Measurements from ENCODE around the gene CFAP299.
"Not testable (repeated sequence)": the region's sequence is repeated elsewhere in the genome, so short reads cannot be mapped to it uniquely, and the experiment has no call there.

Gene CFAP299

DNA sequence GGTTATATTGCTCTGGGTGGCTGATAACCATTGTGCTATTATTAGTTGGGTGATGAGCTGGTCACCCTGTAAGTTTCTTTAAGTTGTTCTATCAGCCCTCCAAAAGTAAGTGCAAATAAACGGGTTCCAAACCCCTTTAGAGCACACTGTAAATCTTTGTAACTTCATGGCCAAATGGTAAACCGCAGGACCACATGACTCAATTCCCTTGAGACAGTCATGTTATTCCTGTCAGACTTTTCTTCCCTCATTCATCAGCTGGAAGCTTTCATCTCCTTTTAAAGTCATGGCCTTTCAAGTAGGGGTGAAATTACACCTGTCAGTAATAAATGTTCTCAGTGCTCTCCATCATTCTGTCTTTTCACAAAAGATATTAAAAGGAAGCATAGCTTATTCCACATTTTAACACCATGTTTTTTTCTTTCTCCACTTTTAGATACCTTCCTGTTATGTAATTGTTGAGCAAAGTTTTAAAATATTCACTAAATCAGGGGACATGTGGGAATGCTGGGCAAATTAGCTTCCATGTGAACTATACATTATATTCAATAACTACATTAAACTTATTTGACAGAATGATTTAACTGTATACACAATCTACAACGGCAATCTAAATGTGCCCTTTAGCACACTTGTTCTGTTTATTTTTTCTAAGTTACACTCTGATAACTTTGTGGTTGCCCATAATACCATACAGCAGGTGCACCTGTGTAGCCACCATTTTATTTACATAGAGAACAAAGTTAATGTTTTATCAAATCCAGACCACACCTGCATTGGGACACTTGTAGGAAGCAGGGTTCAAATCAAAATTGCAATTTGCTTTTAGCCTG is 275.5 kb downstream of the CFAP299 start:
- DNase-seq (ENCODE audit: low read depth), result peak; percentile 47

DNA sequence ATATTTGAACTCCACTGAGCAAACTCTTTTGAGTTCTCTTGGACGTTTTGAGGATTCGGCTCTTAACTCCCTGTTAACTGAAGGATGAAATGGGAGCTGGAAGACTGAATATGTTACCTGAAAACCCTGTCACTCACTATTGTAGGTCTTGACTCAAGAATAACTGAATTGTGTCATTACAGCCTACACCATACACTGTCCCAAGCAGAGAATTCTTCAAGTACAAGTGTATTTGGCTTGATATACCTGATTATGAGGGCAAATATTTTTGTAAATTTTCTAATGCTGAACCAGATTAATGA is 276.1 kb downstream of the CFAP299 start:
- no peak for DNase-seq (ENCODE audit: low read depth)

DNA sequence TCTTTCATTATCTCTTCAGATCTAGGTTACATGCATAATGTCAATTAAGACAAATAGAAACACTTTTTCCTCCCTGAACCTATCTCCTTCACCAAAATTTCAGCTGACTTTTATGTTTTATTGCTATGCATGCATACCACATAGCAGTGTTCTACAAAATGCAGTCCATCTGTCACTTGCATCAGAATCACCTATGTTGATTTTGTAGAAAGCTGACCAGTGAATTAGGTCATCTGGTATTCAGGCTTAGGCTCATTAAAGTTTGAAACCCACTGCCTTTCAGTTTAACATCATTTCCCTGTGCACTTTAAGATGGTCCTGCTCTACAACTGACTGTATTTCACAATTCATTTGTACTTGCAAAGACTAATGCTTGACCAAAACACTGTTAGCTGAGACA is 277.9 kb downstream of the CFAP299 start:
- DNase-seq (ENCODE audit: low read depth), result no peak

DNA sequence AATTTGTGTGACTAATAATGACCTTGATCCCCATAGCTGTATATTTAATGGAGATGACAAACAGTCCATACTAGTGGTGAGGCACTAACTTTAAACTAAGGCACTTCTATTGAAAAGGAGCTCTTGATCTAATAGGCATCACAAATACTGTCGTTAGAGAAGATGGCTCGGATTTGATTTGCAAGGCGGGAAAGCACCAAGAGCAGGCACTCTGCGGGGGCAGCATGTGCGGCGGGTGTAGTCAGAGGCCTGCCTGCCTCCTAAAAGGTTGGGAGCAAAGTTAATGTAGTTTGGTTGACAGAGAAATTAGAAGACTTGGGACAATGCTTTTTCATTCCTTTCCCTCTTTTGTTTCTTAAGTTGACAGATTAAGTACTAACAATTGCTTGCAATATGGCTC is 278.8 kb downstream of the CFAP299 start:
- no peak for DNase-seq (ENCODE audit: low read depth)

DNA sequence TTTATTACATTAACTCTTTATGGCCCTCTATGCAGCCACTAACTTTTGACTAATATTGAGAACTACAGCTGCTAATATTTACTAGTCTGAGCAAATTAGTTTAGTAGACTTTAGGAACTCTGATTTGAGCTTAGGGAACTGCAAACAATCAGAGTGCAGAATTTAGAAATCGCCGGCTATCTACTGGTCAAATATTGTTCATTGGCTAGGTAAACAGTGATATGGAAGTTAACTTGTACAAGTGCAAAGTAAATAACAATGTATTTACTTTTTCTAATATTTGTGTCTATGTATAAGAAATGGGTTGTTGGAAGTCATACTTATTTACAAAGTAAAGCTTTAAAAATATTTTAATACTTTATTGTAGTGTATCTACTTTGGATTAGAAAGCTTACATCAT is 279.6 kb downstream of the CFAP299 start:
- no peak for DNase-seq (ENCODE audit: low read depth)

DNA sequence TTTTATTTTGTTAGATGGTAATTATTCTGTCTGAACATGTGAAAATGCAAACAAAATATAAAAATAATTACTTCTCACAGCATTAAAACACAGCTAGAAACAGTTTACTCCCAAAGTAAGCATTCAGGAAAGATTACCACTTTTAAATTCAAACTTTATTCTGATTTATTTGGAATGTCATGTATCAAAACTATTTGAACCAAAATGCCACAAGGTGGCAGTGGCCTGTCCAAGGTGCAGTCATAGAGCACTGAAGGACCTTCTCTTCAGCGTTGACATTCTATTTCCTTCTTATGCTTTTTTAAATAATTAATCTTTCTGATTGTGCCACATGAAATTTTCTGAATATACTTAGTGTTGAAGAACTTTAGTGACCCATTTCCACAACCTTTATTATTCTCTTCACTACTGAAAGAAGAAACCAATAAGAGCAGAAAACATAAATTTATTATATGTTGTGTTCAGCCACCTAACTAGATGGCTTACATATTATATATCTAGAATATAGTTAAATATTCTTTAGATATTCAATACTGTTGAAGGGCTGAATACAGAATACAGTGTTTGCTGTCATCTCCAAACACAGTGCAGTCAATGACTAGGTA is 283.6 kb downstream of the CFAP299 start:
- DNase-seq (ENCODE audit: low read depth), result no peak

DNA sequence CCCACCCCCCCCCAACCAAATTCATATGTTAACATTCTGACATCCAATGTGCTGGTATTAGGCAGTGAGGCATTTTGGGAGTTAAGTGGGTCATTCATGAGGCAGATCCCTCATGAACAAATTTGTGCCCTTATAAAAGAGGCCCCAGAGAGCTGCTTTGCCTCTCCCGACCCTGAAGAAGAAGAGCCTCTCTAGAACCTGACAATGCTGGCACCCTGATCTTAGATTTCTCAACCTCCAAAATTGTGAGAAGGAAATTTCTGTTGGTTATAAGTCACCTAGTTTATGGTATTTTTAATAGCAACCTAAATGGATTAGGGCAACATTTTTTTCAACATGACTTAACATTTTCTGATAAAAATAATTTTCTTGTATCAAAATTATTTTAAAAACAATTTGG is 296.3 kb downstream of the CFAP299 start:
- DNase-seq (ENCODE audit: low read depth), result no peak

DNA sequence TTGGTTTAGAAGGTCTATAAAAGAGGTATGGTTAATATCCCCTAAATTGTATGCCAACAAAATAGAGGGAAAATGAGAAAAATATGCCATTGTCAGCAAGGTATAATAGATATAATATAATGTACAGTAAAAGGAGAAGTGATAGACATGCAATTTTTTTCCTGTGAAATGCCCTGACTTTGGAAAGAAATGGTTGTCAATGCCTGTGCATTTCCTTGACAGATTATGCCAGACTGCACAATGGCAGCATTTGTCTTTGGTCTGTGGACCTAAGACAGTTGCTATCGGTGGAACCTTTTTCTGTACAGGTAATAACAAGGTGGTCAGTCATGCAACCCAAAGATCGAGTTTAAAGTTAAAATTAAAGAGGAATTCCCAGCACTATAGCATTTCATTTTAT is 301.7 kb downstream of the CFAP299 start:
- no peak for DNase-seq (ENCODE audit: low read depth)

DNA sequence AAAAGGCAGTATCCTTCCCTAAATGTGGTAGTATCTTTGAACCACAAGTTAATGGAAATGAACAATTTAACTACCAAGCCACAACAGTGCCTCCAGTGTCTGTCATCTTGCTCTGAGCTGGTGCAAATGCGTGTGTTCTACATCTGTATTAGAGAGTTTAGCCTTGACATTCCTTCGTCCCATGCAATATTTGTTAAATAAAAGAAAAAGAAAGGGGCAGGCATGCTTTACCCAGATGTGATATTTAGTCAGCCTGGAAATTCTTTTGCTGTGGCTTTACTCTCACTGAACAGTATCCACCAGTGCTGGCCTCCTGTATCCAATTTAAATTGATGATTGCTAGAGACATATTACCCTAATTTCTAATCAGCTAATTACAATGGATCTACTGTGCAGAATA is 310.5 kb downstream of the CFAP299 start:
- no peak for DNase-seq (ENCODE audit: low read depth)

DNA sequence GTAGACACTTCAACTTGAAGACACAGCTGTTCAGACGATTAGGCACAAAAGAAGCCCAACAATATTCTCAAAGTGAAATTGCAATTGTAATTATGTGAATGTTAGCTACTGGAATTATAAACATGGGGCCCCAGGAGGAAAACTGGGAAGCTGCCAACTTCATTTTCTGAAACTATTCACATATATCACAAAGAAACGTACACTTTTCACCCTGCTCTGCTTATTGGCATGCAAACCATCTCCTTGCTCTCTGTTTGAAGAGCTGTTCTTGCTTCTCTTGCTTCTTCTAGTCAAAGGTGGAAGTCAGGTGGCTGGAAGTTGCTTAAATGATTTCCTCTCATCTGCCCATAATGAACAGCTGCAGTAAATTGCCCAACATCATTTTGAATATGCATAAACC is 320.1 kb downstream of the CFAP299 start:
- DNase-seq (ENCODE audit: low read depth), result no peak

DNA sequence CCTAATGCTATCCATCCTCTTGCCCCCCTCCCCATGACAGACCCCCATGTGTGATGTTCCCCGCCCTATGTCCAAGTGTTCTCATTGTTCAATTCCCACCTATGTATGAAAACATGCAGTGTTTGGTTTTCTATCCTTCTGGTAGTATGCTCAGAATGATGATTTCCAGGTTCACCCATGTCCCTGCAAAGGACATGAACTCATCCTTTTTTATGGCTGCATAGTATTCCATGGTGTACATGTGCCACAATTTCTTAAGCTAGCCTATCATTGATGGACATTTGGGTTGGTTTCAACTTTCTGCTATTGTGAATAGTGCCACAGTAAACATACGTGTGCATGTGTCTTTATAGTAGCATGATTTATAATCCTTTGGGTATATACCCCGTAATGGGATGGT is 334.6 kb downstream of the CFAP299 start:
- not testable (repeated sequence) for DNase-seq (ENCODE audit: low read depth)

DNA sequence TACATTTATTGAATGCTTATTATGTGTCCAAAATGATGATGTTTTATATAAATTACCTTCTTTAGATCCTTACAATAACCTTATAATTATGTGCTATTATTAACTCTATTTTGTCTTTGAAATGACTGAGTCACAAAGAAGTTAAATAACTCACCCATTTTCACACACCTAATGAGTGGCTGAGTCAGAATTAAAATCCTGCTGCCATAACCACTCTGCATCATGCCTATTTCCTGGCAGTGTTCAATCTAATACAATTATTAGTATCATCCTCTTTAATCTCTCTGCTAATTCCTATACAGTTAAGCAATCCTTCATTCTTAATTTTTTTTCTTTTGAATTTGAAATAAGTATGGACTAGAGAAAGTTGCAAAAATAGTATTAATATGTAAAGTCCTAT is 342.9 kb downstream of the CFAP299 start:
- DNase-seq (ENCODE audit: low read depth), result no peak

DNA sequence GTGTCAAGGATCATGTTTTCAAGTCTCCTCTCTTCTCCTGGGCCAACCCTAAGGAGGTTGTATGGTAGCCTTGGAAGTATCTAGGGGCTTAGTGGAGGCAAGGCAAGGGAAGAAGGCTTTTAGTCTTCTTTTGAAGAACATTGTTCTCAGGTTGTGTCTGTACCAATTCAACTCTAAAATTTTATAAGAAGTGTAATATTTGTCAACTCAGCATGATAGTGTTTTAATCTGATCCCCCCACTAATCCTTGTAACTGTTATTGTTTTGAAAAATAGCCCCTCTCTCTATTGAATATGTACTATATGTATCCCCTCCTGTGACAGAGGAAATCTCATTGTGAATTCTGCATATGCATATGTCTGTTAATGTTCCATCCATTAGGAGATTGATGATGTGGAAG is 345.4 kb downstream of the CFAP299 start:
- no peak for DNase-seq (ENCODE audit: low read depth)

DNA sequence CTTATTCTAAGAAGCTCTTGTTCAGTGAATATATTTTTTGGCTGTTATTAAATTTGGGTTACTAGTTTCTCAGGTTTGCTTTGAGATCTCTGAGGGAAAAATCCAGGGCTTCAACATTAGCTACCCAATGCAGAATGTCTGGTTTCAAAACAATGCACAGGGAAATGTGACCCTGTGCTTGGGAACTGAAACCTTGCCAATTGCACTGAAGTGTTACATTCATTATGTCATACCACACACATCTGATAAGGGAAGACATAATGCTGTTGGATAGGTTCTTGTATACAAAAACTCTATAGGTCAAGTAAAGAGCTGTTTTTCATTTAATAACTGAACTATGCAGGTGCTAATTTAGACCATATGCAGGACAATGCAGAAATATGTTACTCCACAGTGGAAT is 349.7 kb downstream of the CFAP299 start:
- DNase-seq (ENCODE audit: low read depth), result no peak

DNA sequence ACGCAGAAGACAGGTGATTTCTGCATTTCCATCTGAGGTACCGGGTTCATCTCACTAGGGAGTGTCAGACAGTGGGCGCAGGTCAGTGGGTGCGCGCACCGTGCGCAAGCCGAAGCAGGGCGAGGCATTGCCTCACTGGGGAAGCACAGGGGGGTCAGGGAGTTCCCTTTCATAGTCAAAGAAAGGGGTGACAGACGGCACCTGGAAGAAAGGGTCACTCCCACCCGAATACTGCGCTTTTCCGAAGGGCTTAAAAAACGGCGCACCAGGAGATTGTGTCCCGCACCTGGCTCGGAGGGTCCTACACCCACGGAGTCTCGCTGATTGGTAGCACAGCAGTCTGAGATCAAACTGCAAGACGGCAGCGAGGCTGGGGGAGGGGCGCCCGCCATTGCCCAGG is 352.2 kb downstream of the CFAP299 start:
- not testable (repeated sequence) for DNase-seq (ENCODE audit: low read depth)

DNA sequence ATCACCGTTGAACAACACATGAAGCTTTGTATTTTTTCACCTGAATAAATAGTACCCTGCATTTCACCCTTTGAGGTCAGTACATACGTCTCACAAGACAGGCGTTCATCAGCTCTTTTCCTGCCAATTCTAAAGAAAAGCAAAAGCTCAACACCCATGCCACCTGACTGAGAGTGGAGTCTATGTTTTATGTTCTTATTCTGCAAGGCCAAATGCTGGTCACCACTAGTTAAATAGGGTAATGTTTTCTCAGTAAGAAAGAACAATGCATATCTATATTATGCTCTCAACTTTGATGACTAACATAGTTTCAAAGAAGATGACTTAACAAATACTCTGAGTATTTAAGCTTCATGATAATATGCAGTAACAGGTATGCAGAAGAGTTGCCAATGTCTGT is 358.6 kb downstream of the CFAP299 start:
- DNase-seq (ENCODE audit: low read depth), result no peak

DNA sequence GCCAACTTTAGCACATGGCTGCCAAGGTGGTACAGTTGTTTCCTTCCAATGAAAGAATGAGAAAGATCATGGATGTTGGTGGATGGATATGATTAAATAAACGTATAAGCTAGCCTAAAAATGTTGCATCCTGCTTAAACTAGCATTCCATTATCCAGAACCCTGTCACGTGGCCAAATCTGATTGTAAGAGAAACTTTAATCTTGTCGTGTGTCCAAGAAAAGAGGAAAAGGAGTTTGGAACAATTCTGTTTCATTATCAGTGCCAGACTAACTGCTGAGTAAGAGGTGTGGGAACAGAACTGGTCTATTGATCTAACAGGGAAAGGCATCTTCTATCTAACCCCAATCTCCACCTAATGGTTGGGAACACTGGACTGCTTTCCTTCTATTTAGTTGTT is 369.8 kb downstream of the CFAP299 start:
- no peak for DNase-seq (ENCODE audit: low read depth)

DNA sequence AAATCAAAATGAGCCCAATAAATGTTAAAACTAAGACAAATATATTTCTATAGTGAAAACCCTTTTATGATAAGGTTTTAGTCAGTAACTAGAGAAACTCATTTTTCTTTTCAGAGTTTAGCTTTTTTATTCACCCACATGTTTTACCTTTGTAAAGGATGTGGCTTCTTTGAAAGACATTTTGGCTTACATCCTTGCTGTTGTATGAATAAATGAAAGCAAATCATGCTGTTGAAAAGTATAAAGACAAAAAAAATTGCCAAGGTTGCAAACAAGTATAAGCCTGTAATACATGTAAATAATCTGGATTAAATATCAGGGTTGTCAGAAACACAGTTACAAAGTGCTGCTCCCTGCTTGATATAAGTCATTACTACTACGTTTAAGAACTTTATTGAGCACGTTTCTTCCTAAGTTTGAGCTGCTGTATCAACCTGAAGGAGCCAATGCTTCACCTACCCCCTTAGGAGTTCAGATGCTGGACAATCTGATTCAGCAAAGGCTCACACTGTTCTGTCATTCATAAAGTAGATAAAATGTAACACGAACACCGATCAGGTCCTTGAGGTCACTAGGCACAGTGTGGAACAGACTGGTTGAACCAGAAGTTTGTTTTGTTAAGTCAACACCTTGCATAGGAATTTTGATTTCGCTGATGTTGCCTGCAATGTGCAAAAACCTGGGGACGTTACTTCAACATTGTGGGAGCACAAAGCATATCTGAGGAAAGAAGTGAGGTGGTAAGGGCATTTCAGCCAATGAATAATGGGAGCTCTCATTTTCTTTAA is 373.7 kb downstream of the CFAP299 start:
- DNase-seq (ENCODE audit: low read depth), result no peak

DNA sequence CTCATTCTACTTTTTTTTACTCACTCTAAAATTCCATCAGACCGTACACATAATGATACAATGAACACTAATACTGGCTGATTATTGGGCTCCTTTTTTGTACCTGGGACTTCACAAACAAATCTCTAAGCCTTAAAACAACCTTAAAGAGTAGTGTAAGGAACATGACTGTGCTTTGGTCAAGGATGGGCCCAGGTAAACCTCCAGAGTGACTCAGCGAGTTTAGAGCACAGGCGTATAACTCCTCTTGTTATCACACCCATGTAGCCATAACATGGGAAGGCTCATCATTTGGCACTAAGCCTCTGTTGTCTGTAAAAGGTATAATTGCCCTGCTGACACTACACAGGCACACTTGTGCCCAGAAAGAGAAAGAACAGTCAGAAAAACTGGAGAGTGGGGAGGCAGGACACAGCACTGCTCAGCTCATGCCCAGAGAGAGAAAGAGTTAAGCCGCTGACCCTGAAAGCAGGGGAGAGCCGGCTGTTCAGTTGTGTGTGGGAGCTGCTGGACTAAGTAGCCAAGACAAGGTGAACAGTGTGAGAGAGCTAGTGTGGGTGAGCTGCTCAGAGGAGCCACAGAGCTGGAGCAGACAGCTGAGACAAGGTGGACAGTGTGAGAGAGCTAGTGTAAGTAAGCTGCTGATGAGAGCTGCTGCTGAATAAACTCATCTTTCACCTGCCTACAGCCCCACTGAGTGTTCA is 375.4 kb downstream of the CFAP299 start:
- no peak for DNase-seq (ENCODE audit: low read depth)

DNA sequence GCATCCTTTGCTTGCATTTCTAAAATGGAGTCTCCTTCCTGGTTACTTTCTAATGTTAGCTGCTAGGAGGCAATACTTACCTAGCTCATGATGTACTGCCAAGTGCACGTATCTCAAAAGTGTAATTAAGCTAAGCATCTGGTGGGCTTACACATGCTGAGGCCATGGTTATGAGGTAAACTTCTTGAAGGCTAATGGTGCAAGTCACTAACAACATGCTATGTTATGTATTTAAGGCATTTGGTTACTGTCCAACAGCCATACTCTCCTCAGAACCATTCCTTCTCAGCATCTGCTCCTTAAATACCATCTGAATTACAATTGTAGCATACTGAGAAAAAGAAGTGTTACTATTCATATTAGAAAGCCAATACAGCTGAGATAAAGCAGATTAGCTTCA is 376.4 kb downstream of the CFAP299 start:
- no peak for DNase-seq (ENCODE audit: low read depth)

DNA sequence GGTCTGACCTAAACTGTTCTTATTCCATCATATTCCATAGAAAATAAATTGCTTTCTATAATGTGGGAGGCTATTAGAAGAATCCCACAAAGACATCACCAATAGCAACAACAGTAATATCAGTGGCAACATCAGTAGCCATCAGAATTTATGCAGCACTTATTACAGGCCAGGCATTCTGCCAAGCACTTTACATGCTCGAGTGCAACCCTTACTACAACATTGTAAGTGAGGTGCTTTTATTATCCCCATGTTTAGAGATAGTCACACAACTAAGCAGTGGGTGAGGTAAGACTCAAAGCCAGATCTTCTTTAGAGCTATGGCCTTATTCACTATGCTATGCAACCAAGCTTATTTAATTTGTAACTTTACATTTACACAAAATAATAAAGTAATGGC is 377.9 kb downstream of the CFAP299 start:
- DNase-seq (ENCODE audit: low read depth), result no peak

DNA sequence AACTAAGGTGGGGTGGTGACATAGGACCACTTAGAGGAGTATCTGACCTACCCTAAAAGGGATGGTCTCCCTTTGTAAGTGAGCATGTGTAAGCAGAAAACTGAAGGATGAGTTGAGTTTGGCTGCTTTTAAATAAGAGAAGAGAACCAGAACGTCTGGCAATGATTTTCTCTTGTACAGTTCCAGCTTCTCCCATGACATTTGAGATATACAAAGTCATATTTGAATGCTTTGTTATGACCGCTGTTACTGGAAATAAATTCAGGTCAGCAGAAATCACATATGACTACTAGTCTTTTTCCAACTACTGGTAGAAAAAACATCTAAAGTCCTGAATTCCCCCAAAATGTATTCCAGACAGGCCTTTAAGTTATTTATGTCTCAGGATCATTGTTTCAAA is 381.7 kb downstream of the CFAP299 start:
- DNase-seq (ENCODE audit: low read depth), result no peak

DNA sequence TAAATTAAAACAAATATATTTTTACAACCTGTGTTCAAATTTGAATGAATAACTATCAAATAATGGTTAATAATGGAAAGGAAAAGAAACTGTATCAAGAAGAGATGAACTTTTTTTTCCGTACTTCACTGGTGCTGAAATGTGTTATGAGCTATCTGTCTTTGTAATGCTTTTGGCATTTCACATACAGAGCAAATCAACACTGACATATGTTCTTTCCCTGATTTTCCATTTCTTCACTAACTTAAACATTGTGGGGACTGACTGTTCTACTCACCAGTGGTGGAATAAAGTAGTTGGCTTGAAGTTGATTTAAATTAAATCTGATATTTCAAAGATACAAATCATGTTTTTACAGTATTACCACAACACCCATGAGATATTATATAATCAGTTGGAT is 390.9 kb downstream of the CFAP299 start:
- DNase-seq (ENCODE audit: low read depth), result no peak
